ENCODE results near the gene ATAD3C.
"Not testable (repeated sequence)": the region's sequence is repeated elsewhere in the genome, so short reads cannot be mapped to it uniquely, and the experiment has no call there.

Gene ATAD3C

GRCh38 chr1:1419363-1419812, 30.1 kb upstream of the ATAD3C start:
- no peak for DNase-seq

- DNase-seq = no peak
Measured at GRCh38 chr1:1419813-1420653, 29.5 kb upstream of the ATAD3C start.

DNA sequence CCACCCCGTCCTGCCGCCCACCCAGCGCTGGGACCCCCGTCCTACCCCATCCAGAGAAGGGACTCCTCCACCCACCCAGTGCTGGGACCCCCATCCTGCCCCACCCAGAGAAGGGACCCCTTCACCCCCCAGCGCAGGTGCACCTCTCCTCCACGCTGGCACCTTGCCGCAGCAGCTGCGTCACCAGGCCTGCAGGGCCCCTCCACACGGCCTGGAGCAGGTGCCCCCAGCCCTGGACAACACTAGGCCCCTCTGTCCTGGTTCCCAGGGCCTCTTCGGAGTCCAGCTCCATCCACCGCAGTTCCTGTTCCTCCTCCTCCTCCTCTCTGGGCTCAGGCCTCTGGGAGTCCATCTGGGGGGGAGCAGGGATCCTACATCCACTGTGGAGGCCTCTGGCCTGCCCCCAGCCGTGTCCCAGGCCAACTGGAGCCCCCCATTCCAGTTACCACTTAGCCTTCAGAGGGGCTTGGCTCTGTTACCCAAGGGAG, 28.8 kb upstream of the ATAD3C start:
- DNase-seq = no peak

DNA sequence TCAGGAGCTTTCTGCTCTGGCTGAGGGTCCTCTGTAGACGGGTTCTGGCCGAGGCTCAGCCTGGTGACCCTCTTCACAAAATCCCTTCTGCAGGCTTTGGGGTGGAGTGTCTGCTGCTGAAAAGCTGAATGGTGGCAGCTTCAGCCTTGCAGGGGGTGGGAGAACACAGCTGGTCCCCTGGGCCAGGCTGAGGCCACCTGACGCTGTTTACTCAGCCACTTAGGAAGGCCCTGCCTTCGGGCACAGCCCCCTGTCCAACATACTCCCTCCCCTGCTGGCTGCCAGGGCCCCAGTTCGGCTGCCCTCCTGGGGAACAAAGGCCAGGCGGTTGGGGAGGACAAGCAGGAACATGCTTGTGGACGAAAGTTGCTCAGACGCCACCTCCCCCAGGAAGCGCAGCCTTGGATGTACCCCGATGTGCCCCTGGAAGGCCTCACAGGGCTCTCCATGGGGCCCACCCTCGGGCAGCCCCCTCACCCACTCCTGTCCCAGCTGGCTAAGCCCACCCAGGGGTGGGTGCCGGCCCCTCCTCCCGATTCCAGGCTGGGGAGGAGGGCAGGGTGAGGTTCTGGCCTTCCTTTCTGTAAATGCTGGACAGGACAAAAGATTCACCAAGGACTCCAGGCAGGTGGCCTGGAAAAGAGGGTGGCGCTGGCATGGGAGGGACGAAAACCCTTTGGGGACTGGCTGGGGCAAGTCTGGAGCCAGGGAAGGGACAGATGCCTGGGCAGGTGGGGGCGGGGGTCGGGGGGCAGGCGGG, 28.2 kb upstream of the ATAD3C start, which contains the start of gene ANKRD65:
TSS of gene ANKRD65 (minus strand) at position 130 of the 760 bp plus-strand sequence. CDS start 271 bp downstream, outside the sequence.
- no peak for DNase-seq

GRCh38 chr1:1421907-1422464, 27.5 kb upstream of the ATAD3C start:
- DNase-seq = no peak

- DNase-seq = no peak
Measured at GRCh38 chr1:1422465-1423244, 26.8 kb upstream of the ATAD3C start.

DNA sequence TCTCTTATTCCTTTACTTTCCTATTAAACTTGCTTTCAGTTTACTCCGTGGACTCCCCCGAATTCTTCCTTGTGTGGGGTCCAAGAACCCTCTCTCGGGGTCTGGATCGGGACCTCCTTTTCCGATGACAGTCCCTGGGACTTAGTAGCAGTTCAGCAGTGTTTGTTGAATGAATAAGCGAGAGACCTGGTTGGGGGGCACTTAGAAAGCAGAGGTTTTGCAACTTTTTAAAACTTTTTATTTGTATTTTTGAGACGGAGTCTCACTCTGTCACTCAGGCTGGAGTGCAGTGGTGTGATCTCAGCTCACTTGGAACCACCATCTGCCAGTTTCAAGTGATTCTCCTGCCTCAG, 26.3 kb upstream of the ATAD3C start:
- DNase-seq = no peak

GRCh38 chr1:1424707-1425106, 24.8 kb upstream of the ATAD3C start:
- no peak for DNase-seq

- DNase-seq = no peak
Measured at GRCh38 chr1:1425426-1425752, 24.1 kb upstream of the ATAD3C start.

DNA sequence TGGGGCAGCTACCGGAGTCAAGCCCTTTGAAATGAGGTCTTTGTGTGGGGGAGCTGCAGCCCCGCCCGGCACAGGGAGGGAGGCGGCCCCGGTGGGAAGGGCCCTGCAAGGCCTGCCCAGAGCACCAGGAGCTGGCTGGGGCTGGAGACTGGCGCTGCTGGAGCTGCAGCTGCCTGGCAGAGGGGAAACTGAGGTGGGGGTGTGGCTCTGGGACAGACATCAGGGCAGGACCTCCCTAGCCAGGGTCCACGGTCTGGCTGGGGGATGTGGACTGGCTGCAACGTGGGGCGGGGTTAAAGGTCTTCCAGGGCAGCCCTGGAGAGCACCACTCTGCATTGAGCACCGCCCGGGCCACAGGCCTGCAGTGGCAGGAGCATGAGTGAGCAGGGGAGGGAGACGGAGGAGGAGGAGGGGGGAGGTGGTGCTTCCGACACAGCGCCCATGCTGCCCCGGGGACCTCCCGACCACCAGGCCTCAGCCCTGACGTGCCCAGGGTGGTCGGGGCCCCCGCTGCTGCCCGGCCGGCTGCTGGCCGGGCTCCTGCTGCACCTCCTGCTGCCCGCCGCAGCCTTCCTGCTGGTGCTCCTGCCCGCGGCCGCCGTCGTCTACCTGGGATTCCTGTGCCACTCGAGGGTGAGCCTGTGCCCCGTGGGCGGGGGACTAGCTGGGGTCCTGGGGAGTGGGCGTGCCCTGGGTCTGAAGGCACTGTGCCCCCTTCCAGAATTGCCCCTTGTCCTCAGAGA, 23.6 kb upstream of the ATAD3C start:
- no peak for DNase-seq

- no peak for DNase-seq
Measured at GRCh38 chr1:1426496-1427105, 22.9 kb upstream of the ATAD3C start.

- no peak for DNase-seq
Measured at GRCh38 chr1:1427106-1427819, 22.2 kb upstream of the ATAD3C start.

DNA sequence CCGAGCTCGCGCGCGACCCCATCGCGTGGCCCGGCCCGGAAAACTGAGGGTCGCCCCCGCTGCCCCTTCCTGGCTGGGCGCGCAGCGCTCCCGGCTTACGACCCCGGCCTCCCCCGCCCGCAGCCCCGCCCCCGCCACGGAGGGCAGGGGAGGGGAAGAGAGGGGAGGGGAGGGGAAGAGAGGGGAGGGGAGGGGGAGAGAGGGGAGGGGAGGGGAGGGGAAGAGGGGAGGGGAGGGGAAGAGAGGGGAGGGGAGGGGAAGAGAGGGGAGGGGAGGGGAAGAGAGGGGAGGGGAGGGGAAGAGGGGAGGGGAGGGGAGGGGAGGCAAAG, 21.7 kb upstream of the ATAD3C start:
- no peak for DNase-seq

DNA sequence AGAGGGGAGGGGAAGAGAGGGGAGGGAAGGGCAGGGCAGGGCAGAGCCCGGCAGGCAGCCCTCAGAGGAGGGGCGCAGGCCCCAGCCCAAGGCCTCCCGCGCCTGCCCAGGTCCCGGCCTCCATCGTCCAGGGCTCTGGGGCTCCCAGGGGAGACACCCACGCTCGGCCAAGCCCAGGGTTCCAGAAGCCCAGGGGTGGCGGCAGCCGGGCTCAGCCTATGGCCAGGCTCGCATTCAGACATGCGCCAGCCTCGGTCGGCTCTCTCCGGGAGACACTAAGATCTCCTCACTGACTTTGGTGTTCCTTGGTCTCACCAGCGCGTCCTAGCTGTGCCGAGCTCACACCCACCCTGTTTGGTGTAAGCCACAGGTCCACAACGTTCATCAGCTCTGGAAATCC, 21.3 kb upstream of the ATAD3C start:
- DNase-seq = no peak

DNA sequence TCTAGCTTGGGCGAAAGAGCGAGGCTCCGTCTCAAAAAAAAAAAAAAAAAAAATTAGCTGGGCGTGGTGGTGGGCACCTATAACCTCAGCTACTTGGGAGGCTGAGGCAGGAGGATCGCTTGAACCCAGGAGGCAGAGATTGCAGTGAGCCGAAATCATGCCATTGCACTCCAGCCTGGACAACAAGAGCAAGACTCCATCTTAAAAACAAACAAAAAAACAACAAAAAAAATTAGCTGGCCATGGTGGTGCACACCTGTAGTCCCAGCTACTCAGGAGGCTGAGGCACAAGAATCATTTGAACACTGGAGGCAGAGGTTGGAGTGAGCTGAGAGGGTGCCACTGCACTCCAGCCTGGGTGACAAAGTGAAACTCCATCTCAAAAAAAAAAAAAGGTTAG, 20.5 kb upstream of the ATAD3C start:
- DNase-seq = not testable (repeated sequence)

- no peak for DNase-seq
Measured at GRCh38 chr1:1429671-1430073, 19.8 kb upstream of the ATAD3C start.

GRCh38 chr1:1430114-1430982, 19.1 kb upstream of the ATAD3C start:
- no peak for DNase-seq

- DNase-seq = no peak
Measured at GRCh38 chr1:1430992-1431844, 18.3 kb upstream of the ATAD3C start.

DNA sequence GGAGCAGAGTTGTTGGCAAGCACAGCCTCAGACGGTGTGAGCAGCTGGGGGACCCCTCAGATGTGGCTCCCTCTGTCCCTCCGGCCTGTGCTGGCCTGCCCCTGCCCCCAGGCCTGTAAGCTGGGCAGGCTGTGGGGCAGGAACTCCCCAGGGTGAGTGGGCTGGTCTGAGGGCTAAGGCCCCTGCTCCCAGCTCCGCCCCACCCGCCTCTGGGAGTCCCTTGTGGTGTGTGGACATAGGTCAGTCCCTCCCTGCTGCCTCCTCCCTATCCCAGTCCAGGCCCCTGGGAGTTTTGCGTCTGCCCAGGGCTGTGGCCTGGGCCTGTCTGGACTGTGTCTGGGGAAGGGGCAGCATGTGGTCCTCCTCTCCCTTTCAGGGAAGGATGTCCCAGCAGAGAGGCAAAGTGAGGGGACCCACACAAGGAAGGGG, 17.6 kb upstream of the ATAD3C start:
- DNase-seq = no peak

Data from NCI-H187 treated with DMSO at 0.1 percent for 48 hours (cell line).